H4 (cell line): ENCODE results near the gene MFAP5. TPM values are rescaled to one million over a fixed set of nuclear protein-coding genes. Genes with fewer than 3 reads are reported as not detected.
"Not testable (repeated sequence)": the region's sequence is repeated elsewhere in the genome, so short reads cannot be mapped to it uniquely, and the experiment has no call there.

Experiments
- DNase-seq: peaks from one replicate; pipeline ENCODE4 v3.0.0-alpha.2; 2015; ENCODE audit warnings: low spot score
- total RNA-seq: library from RNA; depleted of rRNA; stranded (reverse); fragments of >200 nt; shearing (Covaris generic); gene quantifications from 2 replicates; pipeline ENCODE4 v1.2.3, GENCODE V29; 2014

Gene MFAP5
- total RNA-seq, 1 experiment from 2014 or later, result not detected

GRCh38 chr12:8675591-8676036, 13.0 kb upstream of the MFAP5 start:
- DNase-seq, result no peak

GRCh38 chr12:8672381-8672780, 9.8 kb upstream of the MFAP5 start:
- DNase-seq, result no peak

GRCh38 chr12:8668441-8668840, 5.8 kb upstream of the MFAP5 start:
- no peak for DNase-seq

- no peak for DNase-seq
Observed at GRCh38 chr12:8667270-8667669, 4.6 kb upstream of the MFAP5 start.

DNA sequence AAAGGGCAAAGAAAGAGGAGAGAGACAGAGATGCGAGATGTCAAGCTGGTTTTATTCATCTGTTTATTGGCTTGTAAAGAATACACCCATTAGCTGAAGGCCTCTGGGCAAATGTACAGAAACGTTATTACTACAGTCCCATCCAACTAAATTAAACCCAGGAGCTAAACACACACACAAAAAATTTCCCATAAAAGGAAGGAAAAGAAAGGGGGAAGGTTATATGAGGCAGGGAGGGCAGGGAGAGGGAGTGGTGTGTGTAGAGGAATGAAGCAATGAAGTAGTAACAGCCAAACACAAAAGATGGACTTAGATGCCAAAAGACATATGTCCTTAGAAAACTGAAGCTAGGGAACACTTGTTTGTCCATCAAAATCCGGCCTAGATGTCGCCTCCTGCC, 3.1 kb upstream of the MFAP5 start:
- no peak for DNase-seq

GRCh38 chr12:8664228-8664913, 1.7 kb upstream of the MFAP5 start:
- no peak for DNase-seq

DNA sequence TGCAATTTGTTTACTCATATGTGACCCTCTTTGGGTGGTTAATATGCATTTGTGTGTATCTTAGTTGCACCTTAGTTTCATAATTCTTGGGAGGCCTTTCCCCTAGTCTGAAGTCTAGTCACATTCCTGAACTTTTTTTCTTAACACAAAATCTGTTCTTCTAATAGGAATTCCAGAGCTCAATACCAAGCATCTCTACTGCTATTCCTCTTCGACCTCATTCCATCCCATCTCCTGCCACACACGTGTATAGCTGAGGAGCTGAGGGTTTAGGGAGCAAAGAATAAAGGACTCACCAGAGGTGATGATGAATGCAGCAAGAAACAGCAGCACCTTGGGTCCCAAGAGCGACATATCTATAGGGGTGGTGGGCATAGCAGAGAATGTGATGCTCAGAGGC, 875 bp downstream of the MFAP5 start:
- no peak for DNase-seq

GRCh38 chr12:8661016-8661415, 1.6 kb downstream of the MFAP5 start:
- DNase-seq, result no peak

GRCh38 chr12:8658346-8658745, 4.3 kb downstream of the MFAP5 start:
- peak; percentile 27 for DNase-seq

GRCh38 chr12:8655421-8655820, 7.2 kb downstream of the MFAP5 start:
- no peak for DNase-seq

GRCh38 chr12:8648576-8649205, 13.9 kb downstream of the MFAP5 start:
- no peak for DNase-seq

GRCh38 chr12:8647968-8648367, 14.7 kb downstream of the MFAP5 start:
- DNase-seq, result no peak

DNA sequence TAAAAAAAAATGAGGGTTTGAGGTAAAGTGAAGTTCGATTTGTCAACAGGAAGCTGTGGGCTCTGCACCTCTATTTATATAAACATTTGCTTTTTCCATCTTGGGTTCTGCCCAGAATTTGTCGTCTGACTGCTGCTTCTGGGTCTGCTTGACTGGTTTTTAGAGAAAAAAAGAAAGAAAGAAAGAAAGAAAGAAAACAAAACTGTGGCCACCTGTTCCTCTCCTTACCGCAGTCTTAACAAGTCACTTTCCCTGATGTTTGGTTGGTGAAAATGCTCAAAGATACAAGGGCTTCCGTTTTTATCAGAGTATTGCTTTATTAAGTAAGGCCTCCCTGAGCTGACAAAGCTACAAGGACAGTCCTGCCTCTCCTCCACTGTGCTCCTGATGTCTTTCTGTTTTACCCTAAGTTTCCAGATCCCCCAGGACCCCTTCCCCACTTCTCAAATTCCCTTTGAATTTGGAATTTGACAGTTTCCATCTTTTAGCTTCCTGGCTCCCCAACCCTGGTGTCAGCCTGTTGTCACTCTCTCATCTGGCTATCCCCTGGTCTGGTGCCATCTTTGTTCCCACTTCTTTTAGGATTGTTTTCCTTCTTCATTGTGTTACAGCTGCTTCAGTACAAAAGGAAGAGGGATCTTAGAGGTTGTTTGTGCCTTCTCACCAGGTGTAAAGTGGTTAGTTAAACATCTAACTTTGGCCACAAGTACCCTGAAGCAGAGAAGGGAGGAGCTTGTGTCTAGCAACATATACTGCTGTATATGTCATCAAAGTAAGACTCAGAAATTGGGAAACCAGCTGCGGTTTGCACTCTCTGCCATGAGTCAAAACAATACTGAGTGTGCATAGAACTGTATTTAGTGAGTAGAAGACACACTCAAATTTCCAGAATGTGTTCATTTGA, 18.0 kb downstream of the MFAP5 start:
- DNase-seq, result peak; percentile 29

DNA sequence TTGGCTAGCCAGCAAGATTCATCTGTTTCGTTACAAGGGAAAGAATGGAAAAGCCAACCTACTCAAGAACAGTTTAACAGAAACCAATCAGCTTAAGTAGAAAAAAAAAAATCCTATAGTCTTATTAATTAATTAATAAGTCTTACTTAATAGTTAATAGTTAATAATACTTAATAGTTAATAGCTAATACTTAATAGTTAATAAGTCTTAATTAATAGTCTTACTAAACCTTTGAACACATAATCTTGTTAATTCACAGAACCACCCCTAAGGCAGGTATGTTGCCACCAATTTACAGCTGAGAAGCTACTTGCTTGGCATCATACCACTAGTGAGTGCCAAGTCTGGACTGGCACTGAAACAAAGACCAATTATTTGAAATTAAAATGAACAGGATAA, 19.9 kb downstream of the MFAP5 start:
- DNase-seq, result no peak

GRCh38 chr12:8639936-8640335, 22.7 kb downstream of the MFAP5 start:
- DNase-seq, result no peak

GRCh38 chr12:8638951-8639350, 23.7 kb downstream of the MFAP5 start:
- DNase-seq, result no peak

DNA sequence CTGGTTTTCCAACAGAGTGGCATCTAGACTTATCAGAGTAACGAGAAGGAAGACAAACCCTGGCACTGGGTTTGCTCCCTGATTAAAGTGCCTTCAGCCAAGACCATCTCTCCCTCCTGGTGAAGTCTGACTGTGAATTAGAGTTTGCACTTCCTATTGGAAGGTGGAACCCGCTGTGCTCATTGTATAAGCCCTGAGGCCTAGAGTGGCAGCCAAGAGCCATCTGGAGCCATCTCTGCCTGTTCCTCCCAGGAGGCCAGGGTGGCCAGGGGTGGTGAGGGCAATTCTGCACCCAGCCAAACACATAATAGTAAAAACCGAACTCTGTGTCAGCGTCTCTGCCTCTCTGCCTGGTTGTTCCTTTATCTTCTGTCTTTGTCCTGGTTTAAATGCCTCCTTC, 25.0 kb downstream of the MFAP5 start:
- DNase-seq, result no peak

DNA sequence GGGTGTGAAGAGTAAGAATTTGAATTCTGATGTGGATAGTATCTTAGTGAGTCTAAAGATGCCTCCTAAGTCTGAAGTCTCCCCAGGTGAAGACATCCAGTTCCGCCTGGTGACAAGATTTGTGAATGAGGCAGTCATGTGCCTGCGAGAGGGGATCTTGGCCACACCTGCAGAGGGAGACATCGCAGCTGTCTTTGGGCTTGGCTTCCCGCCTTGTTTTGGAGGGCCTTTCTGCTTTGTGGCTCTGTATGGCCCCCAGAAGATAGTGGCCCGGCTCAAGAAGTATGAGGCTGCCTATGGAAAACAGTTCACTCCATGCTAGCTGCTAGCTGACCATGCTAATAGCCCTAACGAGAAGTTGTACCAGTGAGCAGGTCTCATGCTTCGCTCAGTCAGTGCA, 25.4 kb downstream of the MFAP5 start:
- DNase-seq, result no peak

DNA sequence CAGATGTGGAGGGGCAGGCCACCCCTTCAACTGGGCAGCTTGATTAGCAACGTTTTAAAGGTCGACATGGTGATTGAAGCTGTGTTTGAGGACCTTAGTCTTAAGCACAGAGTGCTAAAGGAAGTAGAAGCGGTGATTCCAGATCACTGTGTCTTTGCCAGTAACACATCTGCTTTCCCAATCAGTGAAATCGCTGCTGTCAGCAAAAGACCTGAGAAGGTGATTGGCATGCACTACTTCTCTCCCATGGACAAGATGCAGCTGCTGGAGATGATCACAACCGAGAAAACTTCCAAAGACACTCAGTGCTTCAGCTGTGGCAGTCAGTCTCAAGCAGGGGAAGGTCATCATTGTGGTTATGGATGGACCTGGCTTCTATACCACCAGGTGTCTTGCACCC, 26.0 kb downstream of the MFAP5 start:
- DNase-seq, result no peak

DNA sequence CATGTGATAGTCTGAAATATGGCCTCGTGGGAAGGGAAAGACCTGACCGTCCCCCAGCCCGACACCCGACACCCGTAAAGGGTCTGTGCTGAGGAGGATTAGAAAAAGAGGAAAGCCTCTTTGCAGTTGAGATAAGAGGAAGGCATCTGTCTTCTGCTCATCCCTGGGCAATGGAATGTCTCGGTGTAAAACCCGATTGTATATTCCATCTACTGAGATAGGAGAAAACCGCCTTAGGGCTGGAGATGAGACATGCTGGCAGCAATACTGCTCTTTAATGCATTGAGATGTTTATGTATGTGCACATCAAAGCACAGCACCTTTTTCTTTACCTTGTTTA, 26.6 kb downstream of the MFAP5 start:
- DNase-seq, result not testable (repeated sequence)

- DNase-seq, result not testable (repeated sequence)
Observed at GRCh38 chr12:8635342-8636006, 27.2 kb downstream of the MFAP5 start.

DNA sequence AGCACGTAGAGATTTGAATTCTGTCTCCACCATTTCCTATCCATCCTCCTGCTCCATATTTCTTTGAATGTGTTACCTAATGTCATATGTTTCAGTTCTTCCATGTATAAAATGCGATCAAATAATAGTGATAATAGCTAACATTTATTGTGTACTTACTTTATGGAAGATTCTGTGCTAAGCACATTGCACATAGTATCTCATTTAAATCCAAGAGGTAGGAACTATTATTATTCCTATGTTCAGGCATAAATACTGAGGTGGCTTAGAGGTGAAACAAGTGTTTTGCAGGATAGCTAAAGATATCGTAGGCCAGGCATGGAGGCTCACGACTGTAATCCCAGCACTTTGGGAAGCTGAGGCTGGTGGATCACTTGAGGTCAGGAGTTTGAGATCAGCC, 32.5 kb downstream of the MFAP5 start:
- no peak for DNase-seq
